ENCODE data around the gene UNC13A. TPM values are rescaled to one million over a fixed set of nuclear protein-coding genes. Genes with fewer than 3 reads are reported as not detected.

Gene UNC13A
- total RNA-seq, 1 experiment from 2014 or later: 29.0 TPM

DNA sequence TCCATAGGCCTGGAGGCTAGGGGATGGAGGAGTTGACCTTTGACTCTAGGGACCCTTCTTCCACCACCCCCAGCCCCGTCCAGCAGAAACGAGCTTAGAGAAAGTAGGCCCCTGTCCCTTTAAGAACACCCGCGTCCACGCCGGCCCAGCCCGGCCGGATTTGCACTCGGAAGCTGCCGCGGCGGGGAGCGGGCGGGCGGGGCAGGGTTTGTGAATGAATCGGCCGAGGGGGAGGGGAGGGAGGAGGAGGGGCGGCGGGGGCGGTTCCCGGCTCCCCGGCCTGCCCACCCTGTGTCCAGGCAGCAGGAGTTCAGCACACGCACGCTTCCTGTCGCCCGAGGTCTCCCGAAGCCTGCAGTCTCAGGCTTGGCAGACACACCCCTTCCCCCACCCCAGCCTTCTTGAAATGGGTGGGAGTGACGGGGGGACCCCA lies 1.5 kb downstream of the UNC13A start:
- peak overlapping the region; percentile 60 for H3K27ac ChIP-seq (ENCODE audit: low read depth, low read length)
- no peaks in the 10 kb centered on the region for H3K27me3 ChIP-seq (ENCODE audit: insufficient read depth, low read length)
- peak overlapping the region; percentile 74 for H3K9ac ChIP-seq (ENCODE audit: low read length)
- CTCF ChIA-PET: interaction anchor here (0.6 to 1.5 kb wide), 3 partner anchors 80 to 91 kb away, joined by 4 to 5 read pairs (median 4); no protein-coding TSS in a partner anchor
- H2AFZ ChIP-seq (ENCODE audit: low read depth, low read length, poor library complexity, severe bottlenecking): no peak overlapping the region
- H3K9me3 ChIP-seq (ENCODE audit: control insufficient read depth in 1 of 2, insufficient read depth in 1 of 2, low read depth in 1 of 2, low read length in 2 of 2): no peaks in the 10 kb centered on the region
- POLR2A ChIA-PET: interaction anchor here (0.7 to 1.2 kb wide), 3 partner anchors 28 to 699 kb away, joined by 3 read pairs; partner anchors contain the start of genes B3GNT3 and GDF15
- peak; percentile 62 for ATAC-seq
- no TSS peak for BruUV-seq (replicated peaks)
- DNase-seq (ENCODE audit: low read depth, low spot score): peak; percentile 46
- RAD21 ChIA-PET (ENCODE audit: low non-redundant PET in 1 of 2, low total read pairs in 2 of 2, uncharacterized antibody in 2 of 2, unreplicated experiment in 2 of 2): interaction anchor here (0.6 to 1.3 kb wide), 3 partner anchors 80 to 215 kb away, joined by 3 to 4 read pairs (median 3); no protein-coding TSS in a partner anchor
- peak overlapping the region; percentile 90 for H3K4me2 ChIP-seq (ENCODE audit: low read length)
- intact Hi-C loops (cut with micrococcal nuclease): loop anchor here (10.0 kb wide), 1 partner anchor 232 kb away; no protein-coding TSS in a partner anchor
- no peaks in the 10 kb centered on the region for H4K20me1 ChIP-seq (ENCODE audit: insufficient read depth)
- no peaks in the 10 kb centered on the region for H3K9me2 ChIP-seq (ENCODE audit: insufficient read depth)
- H3K79me2 ChIP-seq (ENCODE audit: insufficient read depth, low read length): peaks cover 15% of the 10 kb centered on the region; the same call in 1 of the 2 replicates
- TF ChIP-seq ZBTB33 (IDR thresholded peaks at IDR 0.05; ENCODE audit: extremely low read depth, insufficient replicate concordance, low read length) (no peak), CEBPB (IDR thresholded peaks at IDR 0.05; ENCODE audit: low read depth) (no peak), SIN3A (IDR thresholded peaks at IDR 0.05; ENCODE audit: low read depth) (no peak), SP1 (IDR thresholded peaks at IDR 0.05; ENCODE audit: low read depth) (peak; percentile 52), EZH2phosphoT487 (IDR thresholded peaks at IDR 0.05; ENCODE audit: borderline replicate concordance) (no peak), POLR2A (IDR thresholded peaks at IDR 0.05; ENCODE audit: borderline replicate concordance, extremely low read depth, insufficient read depth, insufficient read length) (no peak), ATF3 (IDR thresholded peaks at IDR 0.05) (no peak), RAD21 (IDR thresholded peaks at IDR 0.05; ENCODE audit: low read depth) (no peak), YY1 (IDR thresholded peaks at IDR 0.05; ENCODE audit: extremely low read depth, insufficient replicate concordance, low read depth, low read length) (peak; percentile 10), REST (IDR thresholded peaks at IDR 0.05; ENCODE audit: low read depth) (peak; percentile 25), EGR1 (IDR thresholded peaks at IDR 0.05; ENCODE audit: low read depth) (no peak; the same call in 1 of the 2 replicates), ZNF274 (IDR thresholded peaks at IDR 0.05; ENCODE audit: low read depth, low read length) (no peak), FOSL1 (IDR thresholded peaks at IDR 0.05; ENCODE audit: low read depth) (no peak), SRF (IDR thresholded peaks at IDR 0.05; ENCODE audit: low read depth) (no peak), TCF7L2 (IDR thresholded peaks at IDR 0.05; ENCODE audit: borderline replicate concordance, extremely low read depth, insufficient read depth, insufficient read length) (no peak), ZFX (IDR thresholded peaks at IDR 0.05) (no peak), JUND (IDR thresholded peaks at IDR 0.05) (no peak), CBX3 (IDR thresholded peaks at IDR 0.05; ENCODE audit: low read depth) (no peak), ELF1 (IDR thresholded peaks at IDR 0.05; ENCODE audit: borderline replicate concordance, low read depth) (no peak), EZH2 (IDR thresholded peaks at IDR 0.05) (no peak), POLR2AphosphoS5 (IDR thresholded peaks at IDR 0.05; ENCODE audit: low read depth, low read length) (peak; percentile 47; the same call in 1 of the 2 replicates)
- TF ChIP-seq, protein P1, sequence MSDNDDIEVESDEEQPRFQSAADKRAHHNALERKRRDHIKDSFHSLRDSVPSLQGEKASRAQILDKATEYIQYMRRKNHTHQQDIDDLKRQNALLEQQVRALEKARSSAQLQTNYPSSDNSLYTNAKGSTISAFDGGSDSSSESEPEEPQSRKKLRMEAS (IDR thresholded peaks at IDR 0.05): peak; percentile 38; the same call in 1 of the 2 replicates
- no peaks in the 10 kb centered on the region for H3K36me3 ChIP-seq (ENCODE audit: control insufficient read depth in 1 of 2, insufficient read depth in 2 of 2, low read length in 2 of 2)
- H3K4me1 ChIP-seq (ENCODE audit: control insufficient read depth in 1 of 2, insufficient read depth in 2 of 2, low read length in 2 of 2): peaks cover 10 to 44% of the 10 kb centered on the region in 2 experiments; a peak in 3 of 4 replicates
- H3K4me3 ChIP-seq (replicated peaks in 1 of 2; ENCODE audit: low read depth in 1 of 2, low read length in 2 of 2): peak overlapping the region; percentile 85 to 90

Measured in HCT116 (cell line).